Middle frontal gyrus (tissue), 1 donor: Measurements from ENCODE around the gene APCDD1L.

Experiments used
- DNase-seq: peaks from one replicate; pipeline ENCODE4 v3.0.0-alpha.2; 2015; ENCODE audit warnings: low spot score; ENCODE audit errors: extremely low spot score

The APCDD1L gene

GRCh38 chr20:58492074-58492718 is 23.0 kb downstream of the APCDD1L start:
- DNase-seq, result no peak

GRCh38 chr20:58486207-58486606 is 29.0 kb downstream of the APCDD1L start:
- no peak for DNase-seq

GRCh38 chr20:58485393-58485792 is 29.8 kb downstream of the APCDD1L start:
- DNase-seq, result no peak

GRCh38 chr20:58483470-58483869 is 31.7 kb downstream of the APCDD1L start:
- no peak for DNase-seq

GRCh38 chr20:58483051-58483450 is 32.1 kb downstream of the APCDD1L start:
- DNase-seq, result no peak

- DNase-seq, result no peak
These were observed 32.8 kb downstream of the APCDD1L start for GRCh38 chr20:58482416-58482815.

- DNase-seq, result no peak
These were observed 33.6 kb downstream of the APCDD1L start for GRCh38 chr20:58481481-58482021.

- no peak for DNase-seq
These were observed 34.5 kb downstream of the APCDD1L start for GRCh38 chr20:58480551-58481336.

GRCh38 chr20:58479726-58480440 is 35.3 kb downstream of the APCDD1L start:
- no peak for DNase-seq

- no peak for DNase-seq
These were observed 36.9 kb downstream of the APCDD1L start for GRCh38 chr20:58478141-58478805.

GRCh38 chr20:58475466-58475865 is 39.7 kb downstream of the APCDD1L start:
- DNase-seq, result no peak

GRCh38 chr20:58473453-58474425 is 41.5 kb downstream of the APCDD1L start:
- no peak for DNase-seq

- DNase-seq, result no peak
These were observed 42.8 kb downstream of the APCDD1L start for GRCh38 chr20:58472273-58473018.

GRCh38 chr20:58471193-58472164 is 43.7 kb downstream of the APCDD1L start:
- no peak for DNase-seq

GRCh38 chr20:58470336-58471192 is 44.6 kb downstream of the APCDD1L start:
- DNase-seq, result no peak

GRCh38 chr20:58469616-58470015 is 45.6 kb downstream of the APCDD1L start:
- DNase-seq, result no peak
